Subcutaneous adipose tissue (tissue), 4 donors: ENCODE measurements around the gene MBD5. TPM values are rescaled to one million over a fixed set of nuclear protein-coding genes. Genes with fewer than 3 reads are reported as not detected.

Experiments used
- CTCF ChIP-seq: fragments of 450-650 bp; IDR thresholded peaks from one replicate; pipeline ENCODE4 v1.5.1; 2016; ENCODE audit warnings: low read depth, mild to moderate bottlenecking, control low read depth, antibody characterized with exemption, moderate library complexity
- total RNA-seq, 4 donors: library from RNA; depleted of rRNA; stranded (reverse); fragments of >200 nt; gene quantifications; one replicate each; pipeline ENCODE4 v1.1.0, GENCODE V29; 2016

Gene MBD5
- total RNA-seq, 4 donors from 2014 or later, result 29.4 to 35.0 (median 32.9) TPM

GRCh38 chr2:148450531-148450930 is 429.6 kb downstream of the MBD5 start:
- TF ChIP-seq CTCF, result no peak

GRCh38 chr2:148451046-148451445 is 430.2 kb downstream of the MBD5 start:
- no peak for TF ChIP-seq CTCF

GRCh38 chr2:148455791-148456190 is 434.9 kb downstream of the MBD5 start:
- no peak for TF ChIP-seq CTCF

- no peak for TF ChIP-seq CTCF
Measured at GRCh38 chr2:148458171-148458570, 437.3 kb downstream of the MBD5 start.

- TF ChIP-seq CTCF, result no peak
Measured at GRCh38 chr2:148459377-148459778, 438.5 kb downstream of the MBD5 start.

GRCh38 chr2:148461876-148462275 is 441.0 kb downstream of the MBD5 start:
- TF ChIP-seq CTCF, result no peak

GRCh38 chr2:148475626-148476025 is 454.7 kb downstream of the MBD5 start:
- no peak for TF ChIP-seq CTCF
